PC-9 (cell line): ENCODE measurements around the gene ACTR5. TPM values are rescaled to one million over a fixed set of nuclear protein-coding genes. Genes with fewer than 3 reads are reported as not detected.

Experiments used
- BruUV-seq: library from RNA; stranded (reverse); fragments of 400-500 nt; replicated peaks from 2 replicates; lab custom pipeline; 2021; lab: Mats Ljungman, UMichigan
- CTCF ChIA-PET: fragments of 300-600 bp; sonication (Branson Sonifier 250); formaldehyde crosslinking; loops from one replicate; lab custom pipeline; 2022; ENCODE audit warnings: antibody characterized with exemption; lab: Charles Lee
- POLR2A ChIA-PET: fragments of 300-600 bp; sonication (Branson Sonifier 250); formaldehyde crosslinking; loops from one replicate; lab custom pipeline; 2022; ENCODE audit warnings: antibody characterized with exemption; ENCODE audit not compliant: unreplicated experiment; lab: Charles Lee
- DNase-seq, 2 experiments: peaks; one replicate each; pipeline versions ENCODE4 v3.0.0 to v3.0.0-alpha.2; 2015 to 2022; ENCODE audit warnings: mixed read lengths in 1 of 2
- H2AFZ ChIP-seq: fragments of 200-600 bp; sonication (generic); 2 replicates; pipeline ENCODE4 v1.8.1; 2017; ENCODE audit warnings: antibody characterized with exemption
- H3F3A ChIP-seq: fragments of 200-600 bp; sonication (generic); 2 replicates; pipeline ENCODE4 v1.8.1; 2017; ENCODE audit warnings: antibody characterized with exemption, mild to moderate bottlenecking, low read depth; ENCODE audit not compliant: insufficient read depth
- H3K27ac ChIP-seq: fragments of 200-600 bp; sonication (generic); 2 replicates; pipeline ENCODE4 v1.6.1; 2016; ENCODE audit warnings: mixed run types
- H3K27me3 ChIP-seq: fragments of 200-600 bp; sonication (generic); 2 replicates; pipeline ENCODE4 v1.6.1; 2016; ENCODE audit warnings: low read depth, mixed run types; ENCODE audit not compliant: insufficient read depth
- H3K36me3 ChIP-seq: fragments of 200-600 bp; sonication (generic); 2 replicates; pipeline ENCODE4 v1.6.1; 2016; ENCODE audit warnings: low read depth, mixed run types
- H3K4me1 ChIP-seq: fragments of 200-600 bp; sonication (generic); replicated peaks from 2 replicates; pipeline ENCODE4 v1.6.1; 2016; ENCODE audit warnings: mixed run types; ENCODE audit not compliant: insufficient read depth
- H3K4me2 ChIP-seq: fragments of 200-600 bp; sonication (generic); 2 replicates; pipeline ENCODE4 v1.6.1; 2017; ENCODE audit warnings: mixed run types
- H3K4me3 ChIP-seq: fragments of 200-600 bp; sonication (generic); 2 replicates; pipeline ENCODE4 v1.6.1; 2016; ENCODE audit warnings: mixed run types
- H3K79me2 ChIP-seq: fragments of 200-600 bp; sonication (generic); 2 replicates; pipeline ENCODE4 v1.6.1; 2017; ENCODE audit warnings: low read depth, mixed run types
- H3K9me2 ChIP-seq: fragments of 200-600 bp; sonication (generic); 2 replicates; pipeline ENCODE4 v1.8.1; 2017; ENCODE audit warnings: mild to moderate bottlenecking; ENCODE audit not compliant: insufficient read depth
- H3K9me3 ChIP-seq: fragments of 200-600 bp; sonication (generic); 2 replicates; pipeline ENCODE4 v1.8.1; 2016; ENCODE audit warnings: low read depth; ENCODE audit not compliant: insufficient read depth
- H4K20me1 ChIP-seq: fragments of 200-600 bp; sonication (generic); 2 replicates; pipeline ENCODE4 v1.8.1; 2017; ENCODE audit not compliant: insufficient read depth
- EZH2 ChIP-seq: fragments of 200-600 bp; sonication (generic); IDR thresholded peaks from 2 replicates; pipeline ENCODE4 v1.8.0; 2017; ENCODE audit warnings: antibody characterized with exemption, low read depth
- intact Hi-C: fragments of 100-400 bp; cut with micrococcal nuclease; formaldehyde crosslinking; loops from one replicate; pipeline ENCODE4 v1.10.0; 2022; ENCODE audit not compliant: unreplicated experiment
- total RNA-seq: library from RNA; stranded (reverse); gene quantifications from 2 replicates; pipeline ENCODE4 v1.2.3, GENCODE V29; 2021
- TF ChIP-seq, protein P1 (sequence below): fragments of 200-600 bp; sonication (generic); conservative IDR thresholded peaks from 2 replicates; pipeline ENCODE4 v1.6.1; 2017; ENCODE audit warnings: mixed run types, antibody characterized with exemption, mild to moderate bottlenecking, moderate library complexity

The ACTR5 gene
- total RNA-seq, 1 experiment from 2014 or later: 7.8 TPM

- no peaks in the 10 kb centered on the region for H3K36me3 ChIP-seq
- H3K9me2 ChIP-seq: no peaks in the 10 kb centered on the region
- no peak for DNase-seq
- no peak overlapping the region for H3K4me2 ChIP-seq
- peaks cover 2% of the 10 kb centered on the region; the same call in 1 of the 2 replicates for H4K20me1 ChIP-seq
- no peak overlapping the region for H2AFZ ChIP-seq
- no peaks in the 10 kb centered on the region for H3K79me2 ChIP-seq
- no peaks in the 10 kb centered on the region for H3K9me3 ChIP-seq
- no peak overlapping the region for H3K4me3 ChIP-seq
- no peaks in the 10 kb centered on the region for H3K27me3 ChIP-seq
- no peaks in the 10 kb centered on the region for H3K4me1 ChIP-seq
- CTCF ChIA-PET: no interaction called here
- H3K27ac ChIP-seq: no peak overlapping the region
- no peaks in the 10 kb centered on the region for H3F3A ChIP-seq
- no TSS peak for BruUV-seq
- intact Hi-C loops: no loop called here
- TF ChIP-seq, protein P1, sequence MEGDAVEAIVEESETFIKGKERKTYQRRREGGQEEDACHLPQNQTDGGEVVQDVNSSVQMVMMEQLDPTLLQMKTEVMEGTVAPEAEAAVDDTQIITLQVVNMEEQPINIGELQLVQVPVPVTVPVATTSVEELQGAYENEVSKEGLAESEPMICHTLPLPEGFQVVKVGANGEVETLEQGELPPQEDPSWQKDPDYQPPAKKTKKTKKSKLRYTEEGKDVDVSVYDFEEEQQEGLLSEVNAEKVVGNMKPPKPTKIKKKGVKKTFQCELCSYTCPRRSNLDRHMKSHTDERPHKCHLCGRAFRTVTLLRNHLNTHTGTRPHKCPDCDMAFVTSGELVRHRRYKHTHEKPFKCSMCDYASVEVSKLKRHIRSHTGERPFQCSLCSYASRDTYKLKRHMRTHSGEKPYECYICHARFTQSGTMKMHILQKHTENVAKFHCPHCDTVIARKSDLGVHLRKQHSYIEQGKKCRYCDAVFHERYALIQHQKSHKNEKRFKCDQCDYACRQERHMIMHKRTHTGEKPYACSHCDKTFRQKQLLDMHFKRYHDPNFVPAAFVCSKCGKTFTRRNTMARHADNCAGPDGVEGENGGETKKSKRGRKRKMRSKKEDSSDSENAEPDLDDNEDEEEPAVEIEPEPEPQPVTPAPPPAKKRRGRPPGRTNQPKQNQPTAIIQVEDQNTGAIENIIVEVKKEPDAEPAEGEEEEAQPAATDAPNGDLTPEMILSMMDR: no peak
- TF ChIP-seq EZH2: no peak
- POLR2A ChIA-PET: no interaction called here
Measured at GRCh38 chr20:38757145-38757775, 9.0 kb downstream of the ACTR5 start.

DNA sequence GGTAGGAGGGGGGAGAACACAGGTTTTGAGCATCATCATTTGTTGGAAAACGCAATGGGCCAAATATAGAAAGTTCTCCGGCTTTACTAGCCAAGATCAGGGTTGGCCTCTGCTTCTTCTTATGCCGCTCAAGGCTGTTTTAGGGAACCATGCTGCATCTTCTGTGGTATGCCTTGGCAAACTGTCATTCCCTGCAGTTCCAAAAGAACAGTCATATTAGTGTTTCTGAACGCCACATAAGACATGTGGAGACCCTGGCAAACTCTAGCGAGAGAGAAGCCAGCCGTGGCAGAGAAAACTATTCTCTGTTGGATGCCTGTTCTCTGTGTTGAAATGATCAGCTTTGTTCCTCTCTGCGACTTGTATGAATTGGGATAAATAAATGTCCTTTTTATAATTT, 10.8 kb downstream of the ACTR5 start:
- POLR2A ChIA-PET: interaction anchor here (0.6 to 0.7 kb wide), 3 partner anchors 9 to 119 kb away, joined by 3 to 4 read pairs (median 3); no protein-coding TSS in a partner anchor
- Histone ChIP-seq H3K9me3 (no peaks in the 10 kb centered on the region), H3K4me3 (no peak overlapping the region), H2AFZ (no peak overlapping the region), H3K27ac (no peak overlapping the region), H3K4me1 (peaks cover under 1% of the 10 kb centered on the region; the same call in 1 of the 2 replicates), H3K9me2 (no peaks in the 10 kb centered on the region), H3K36me3 (no peaks in the 10 kb centered on the region), H3K27me3 (no peaks in the 10 kb centered on the region), H3K79me2 (no peaks in the 10 kb centered on the region), H3F3A (0 out of 2 replicates have a peak, but pooled peaks cover 3% of the 10 kb centered on the region), H3K4me2 (no peak overlapping the region), H4K20me1 (peaks cover 2% of the 10 kb centered on the region; the same call in 1 of the 2 replicates)
- DNase-seq: no peak
- BruUV-seq: no TSS peak
- intact Hi-C loops: no loop called here
- CTCF ChIA-PET: no interaction called here
- TF ChIP-seq, protein P1: no peak
- TF ChIP-seq EZH2: no peak

GRCh38 chr20:38760978-38761377, 12.7 kb downstream of the ACTR5 start:
- Histone ChIP-seq H3K9me2 (no peaks in the 10 kb centered on the region), H3K79me2 (no peaks in the 10 kb centered on the region), H3K4me3 (no peak overlapping the region), H2AFZ (no peak overlapping the region), H3K27ac (no peak overlapping the region), H3F3A (0 out of 2 replicates have a peak, but pooled peaks cover 10% of the 10 kb centered on the region), H3K27me3 (no peaks in the 10 kb centered on the region), H3K9me3 (no peaks in the 10 kb centered on the region), H3K36me3 (peaks cover 5% of the 10 kb centered on the region; the same call in 1 of the 2 replicates), H3K4me1 (peaks cover 13% of the 10 kb centered on the region), H4K20me1 (peaks cover 2% of the 10 kb centered on the region; the same call in 1 of the 2 replicates), H3K4me2 (no peak overlapping the region)
- DNase-seq: no peak
- POLR2A ChIA-PET: no interaction called here
- no TSS peak for BruUV-seq
- TF ChIP-seq, protein P1: no peak
- no peak for TF ChIP-seq EZH2
- intact Hi-C loops: no loop called here
- CTCF ChIA-PET: no interaction called here
